SK-N-SH (cell line): Measurements from ENCODE around the gene BNC2.

Experiments used
- CHD2 ChIP-seq: fragments of 150-350 bp; IDR thresholded peaks from 2 replicates; pipeline ENCODE4 v1.6.1; 2018; ENCODE audit warnings: low read length; ENCODE audit not compliant: partially characterized antibody
- EZH2phosphoT487 ChIP-seq: fragments of 200-600 bp; sonication (generic); IDR thresholded peaks from 2 replicates; pipeline ENCODE4 v1.6.1; 2017; ENCODE audit warnings: low read depth, mixed run types, mild to moderate bottlenecking, antibody characterized with exemption, moderate library complexity, borderline replicate concordance
- GATA2 ChIP-seq: sonication (generic); formaldehyde crosslinking; IDR thresholded peaks from 2 replicates; pipeline ENCODE4 v1.5.0; 2020; ENCODE audit warnings: mild to moderate bottlenecking, missing genetic modification reagents
- MAX ChIP-seq: IDR thresholded peaks from 2 replicates; pipeline ENCODE4 v1.4.0; 2012; ENCODE audit warnings: low read depth
- POLR2AphosphoS5 ChIP-seq: IDR thresholded peaks from 2 replicates; pipeline ENCODE4 v1.6.1; 2012; ENCODE audit warnings: low read depth, low read length
- REST ChIP-seq: IDR thresholded peaks from 2 replicates; pipeline ENCODE4 v1.6.1; 2012; ENCODE audit warnings: mild to moderate bottlenecking, low read depth, low read length, moderate library complexity
- RFX5 ChIP-seq: IDR thresholded peaks from 2 replicates; pipeline ENCODE4 v1.6.1; 2012; ENCODE audit warnings: mild to moderate bottlenecking, improper control_type of control experiment, low read length
- TF ChIP-seq, protein P1 (sequence below): fragments of 200-600 bp; sonication (generic); IDR thresholded peaks from 2 replicates; pipeline ENCODE4 v1.6.1; 2017; ENCODE audit warnings: antibody characterized with exemption, mild to moderate bottlenecking, moderate library complexity

DNA sequence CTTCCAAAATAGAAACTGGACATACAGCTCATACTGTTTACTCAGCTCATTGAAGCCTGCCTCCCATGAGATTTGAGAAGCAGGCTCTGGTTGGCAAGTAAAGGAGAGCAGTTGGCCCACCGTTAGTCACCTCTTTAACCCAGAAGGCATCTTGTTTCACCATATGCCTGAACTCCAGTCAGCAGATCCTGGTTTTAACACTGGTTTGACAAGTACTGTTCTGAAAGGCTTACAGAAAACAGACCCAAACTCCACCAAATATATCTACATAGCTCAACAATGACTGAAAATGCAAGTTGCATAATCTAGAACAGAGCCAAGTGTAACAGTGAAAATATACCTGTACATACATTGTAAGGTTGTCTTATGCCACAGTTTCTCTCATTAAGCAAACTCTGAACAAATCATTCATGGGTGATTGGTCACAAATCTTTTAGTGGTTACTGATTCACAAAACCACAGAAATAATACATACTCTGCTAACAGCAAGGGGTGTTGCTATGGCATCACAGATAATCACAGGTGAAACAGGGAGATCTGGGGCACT, 198.8 kb downstream of the BNC2 start:
- TF ChIP-seq EZH2phosphoT487 (no peak), CHD2 (no peak), POLR2AphosphoS5 (peak; percentile 60; the same call in 1 of the 2 replicates), RFX5 (no peak), REST (no peak), MAX (no peak), GATA2 (no peak)
- TF ChIP-seq, protein P1, sequence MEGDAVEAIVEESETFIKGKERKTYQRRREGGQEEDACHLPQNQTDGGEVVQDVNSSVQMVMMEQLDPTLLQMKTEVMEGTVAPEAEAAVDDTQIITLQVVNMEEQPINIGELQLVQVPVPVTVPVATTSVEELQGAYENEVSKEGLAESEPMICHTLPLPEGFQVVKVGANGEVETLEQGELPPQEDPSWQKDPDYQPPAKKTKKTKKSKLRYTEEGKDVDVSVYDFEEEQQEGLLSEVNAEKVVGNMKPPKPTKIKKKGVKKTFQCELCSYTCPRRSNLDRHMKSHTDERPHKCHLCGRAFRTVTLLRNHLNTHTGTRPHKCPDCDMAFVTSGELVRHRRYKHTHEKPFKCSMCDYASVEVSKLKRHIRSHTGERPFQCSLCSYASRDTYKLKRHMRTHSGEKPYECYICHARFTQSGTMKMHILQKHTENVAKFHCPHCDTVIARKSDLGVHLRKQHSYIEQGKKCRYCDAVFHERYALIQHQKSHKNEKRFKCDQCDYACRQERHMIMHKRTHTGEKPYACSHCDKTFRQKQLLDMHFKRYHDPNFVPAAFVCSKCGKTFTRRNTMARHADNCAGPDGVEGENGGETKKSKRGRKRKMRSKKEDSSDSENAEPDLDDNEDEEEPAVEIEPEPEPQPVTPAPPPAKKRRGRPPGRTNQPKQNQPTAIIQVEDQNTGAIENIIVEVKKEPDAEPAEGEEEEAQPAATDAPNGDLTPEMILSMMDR: no peak
